ENCODE results near the gene UBE2H.

DNA sequence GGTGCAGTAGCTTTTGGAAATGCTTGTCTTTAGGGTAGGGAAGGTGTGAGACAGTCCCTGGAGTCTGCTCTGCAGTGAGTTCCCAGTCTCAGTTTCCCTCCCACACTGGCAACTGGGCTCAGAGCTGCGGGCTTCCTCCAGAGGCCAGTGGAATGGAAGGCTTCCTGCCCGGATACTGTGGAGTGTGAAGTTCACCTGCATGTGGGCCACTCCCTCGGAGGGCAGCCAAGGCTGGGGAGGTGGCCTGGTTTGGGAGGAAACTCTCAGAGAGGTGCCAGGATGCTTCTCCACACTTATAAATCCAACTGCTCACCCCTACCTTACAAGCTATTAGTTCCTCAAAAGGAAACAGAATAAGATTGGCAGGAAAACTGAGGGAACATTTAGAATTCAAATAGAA lies 18.1 kb upstream of the UBE2H start:
- TF ChIP-seq, protein P1, sequence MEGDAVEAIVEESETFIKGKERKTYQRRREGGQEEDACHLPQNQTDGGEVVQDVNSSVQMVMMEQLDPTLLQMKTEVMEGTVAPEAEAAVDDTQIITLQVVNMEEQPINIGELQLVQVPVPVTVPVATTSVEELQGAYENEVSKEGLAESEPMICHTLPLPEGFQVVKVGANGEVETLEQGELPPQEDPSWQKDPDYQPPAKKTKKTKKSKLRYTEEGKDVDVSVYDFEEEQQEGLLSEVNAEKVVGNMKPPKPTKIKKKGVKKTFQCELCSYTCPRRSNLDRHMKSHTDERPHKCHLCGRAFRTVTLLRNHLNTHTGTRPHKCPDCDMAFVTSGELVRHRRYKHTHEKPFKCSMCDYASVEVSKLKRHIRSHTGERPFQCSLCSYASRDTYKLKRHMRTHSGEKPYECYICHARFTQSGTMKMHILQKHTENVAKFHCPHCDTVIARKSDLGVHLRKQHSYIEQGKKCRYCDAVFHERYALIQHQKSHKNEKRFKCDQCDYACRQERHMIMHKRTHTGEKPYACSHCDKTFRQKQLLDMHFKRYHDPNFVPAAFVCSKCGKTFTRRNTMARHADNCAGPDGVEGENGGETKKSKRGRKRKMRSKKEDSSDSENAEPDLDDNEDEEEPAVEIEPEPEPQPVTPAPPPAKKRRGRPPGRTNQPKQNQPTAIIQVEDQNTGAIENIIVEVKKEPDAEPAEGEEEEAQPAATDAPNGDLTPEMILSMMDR (IDR thresholded peaks at IDR 0.05; ENCODE audit: insufficient read depth, low read length) = no peak
- TF ChIP-seq GABPA (IDR thresholded peaks at IDR 0.05; ENCODE audit: low read depth) = no peak
